Measurements from ENCODE around the gene C11orf21.
"Not testable (repeated sequence)": the region's sequence is repeated elsewhere in the genome, so short reads cannot be mapped to it uniquely, and the experiment has no call there.

Gene C11orf21

DNA sequence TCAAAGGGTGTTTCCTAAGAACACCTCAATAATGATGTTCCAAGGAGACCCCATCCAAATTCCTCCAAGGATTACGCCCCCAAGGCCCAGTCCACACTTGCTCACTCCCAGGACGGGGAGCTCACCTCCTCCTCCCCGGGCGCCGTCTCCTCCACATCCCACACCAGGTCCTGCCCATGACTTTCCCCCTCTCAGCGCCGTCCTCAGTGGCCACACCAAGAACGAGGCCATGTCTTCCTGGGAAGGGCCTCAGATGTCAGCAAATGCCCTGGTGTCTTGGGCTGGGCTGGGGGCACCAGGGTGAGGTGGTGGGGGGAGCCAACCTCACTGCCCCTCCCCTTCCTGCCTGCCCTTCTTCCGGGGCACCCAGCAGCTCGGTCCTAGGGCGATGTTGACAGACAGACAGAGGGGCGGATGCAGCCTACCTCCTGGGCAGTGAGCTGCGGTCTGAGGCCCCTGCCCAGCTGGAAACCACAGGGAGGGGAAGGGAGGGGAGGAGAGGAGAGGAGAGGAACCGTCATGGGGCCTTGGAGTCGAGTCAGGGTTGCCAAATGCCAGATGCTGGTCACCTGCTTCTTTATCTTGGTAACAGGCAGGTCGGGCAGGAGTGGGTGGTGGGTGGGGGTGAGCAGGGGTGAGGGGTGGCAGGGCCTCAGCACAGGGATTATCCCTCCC lies at the start of gene C11orf21, which contains the start of gene TSPAN32:
C11orf21 (minus strand) TSS at position 288 of the 675 bp plus-strand sequence; CDS start at position 178, 110 bp downstream.
TSPAN32 (plus strand) TSS at position 383 of the 675 bp plus-strand sequence; CDS start at position 520, 137 bp downstream.
- H3K36me3 ChIP-seq (ENCODE audit: control insufficient read depth in 1 of 2, insufficient read depth in 2 of 2, low read length in 2 of 2) = no peaks in the 10 kb centered on the region
- H3K27ac ChIP-seq (ENCODE audit: low read length) = no peak within 1 kb of the TSS
- no peaks in the 10 kb centered on the region for H3K27me3 ChIP-seq (ENCODE audit: low read depth, low read length)
- H3K4me3 ChIP-seq (ENCODE audit: low read depth in 1 of 2, low read length in 2 of 2) = peak within 1 kb of the TSS in 1 of 2 donors; percentile 38
- peaks cover 8 to 20% of the 10 kb centered on the region in 2 donors for H3K4me1 ChIP-seq (ENCODE audit: control insufficient read depth in 1 of 2, insufficient read depth in 2 of 2, low read length in 2 of 2)
- H3K9me3 ChIP-seq (ENCODE audit: control insufficient read depth in 1 of 2, low read length in 2 of 2) = no peaks in the 10 kb centered on the region

GRCh38 chr11:2348986-2349385 lies 47.3 kb upstream of the C11orf21 start:
- H3K4me3 ChIP-seq (ENCODE audit: low read depth in 1 of 2, low read length in 2 of 2) = no peak overlapping the region
- H3K36me3 ChIP-seq (ENCODE audit: control insufficient read depth in 1 of 2, insufficient read depth in 2 of 2, low read length in 2 of 2) = no peaks in the 10 kb centered on the region
- no peaks in the 10 kb centered on the region for H3K27me3 ChIP-seq (ENCODE audit: low read depth, low read length)

DNA sequence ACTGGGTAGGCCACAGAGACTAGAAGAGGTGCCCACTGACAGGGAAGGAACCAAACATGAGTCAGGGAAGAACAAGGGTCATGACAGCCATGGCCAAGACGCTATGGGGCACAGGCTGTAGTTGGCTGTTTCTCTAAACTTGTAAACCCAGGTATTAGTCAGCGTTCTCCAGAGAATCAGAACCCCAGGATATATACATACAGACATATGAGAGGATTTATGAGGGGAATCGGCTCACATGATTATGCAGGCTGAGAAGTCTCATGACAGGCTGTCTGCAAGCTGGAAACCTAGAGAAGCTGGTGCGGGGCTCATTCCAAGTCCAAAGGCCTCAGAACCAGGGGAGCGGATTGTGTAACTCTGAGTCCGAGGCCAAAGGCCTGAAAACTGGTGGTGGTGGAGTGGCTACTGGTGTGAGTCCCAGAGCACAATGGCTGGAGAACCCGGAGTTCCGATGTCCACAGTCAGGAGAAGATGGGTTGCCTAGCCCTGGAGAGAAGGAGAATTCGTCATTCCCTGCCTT lies 45.7 kb upstream of the C11orf21 start:
- Histone ChIP-seq H3K27me3 (ENCODE audit: low read depth, low read length) (no peaks in the 10 kb centered on the region), H3K36me3 (ENCODE audit: control insufficient read depth in 1 of 2, insufficient read depth in 2 of 2, low read length in 2 of 2) (no peaks in the 10 kb centered on the region), H3K9me3 (ENCODE audit: control insufficient read depth in 1 of 2, low read length in 2 of 2) (peaks cover 0 to 12% of the 10 kb centered on the region in 2 donors), H3K4me3 (ENCODE audit: low read depth in 1 of 2, low read length in 2 of 2) (no peak overlapping the region), H3K27ac (ENCODE audit: low read length) (no peak overlapping the region), H3K4me1 (ENCODE audit: control insufficient read depth in 1 of 2, insufficient read depth in 2 of 2, low read length in 2 of 2) (no peaks in the 10 kb centered on the region)

More at GRCh38 chr11:2348986-2349385, 47.3 kb upstream of the C11orf21 start:
- Histone ChIP-seq H3K9me3 (ENCODE audit: control insufficient read depth in 1 of 2, low read length in 2 of 2) (peaks cover 0 to 12% of the 10 kb centered on the region in 2 donors), H3K27ac (ENCODE audit: low read length) (no peak overlapping the region), H3K4me1 (ENCODE audit: control insufficient read depth in 1 of 2, insufficient read depth in 2 of 2, low read length in 2 of 2) (no peaks in the 10 kb centered on the region)

- peaks cover 0 to 12% of the 10 kb centered on the region in 2 donors for H3K9me3 ChIP-seq (ENCODE audit: control insufficient read depth in 1 of 2, low read length in 2 of 2)
- no peak overlapping the region for H3K4me3 ChIP-seq (ENCODE audit: low read depth in 1 of 2, low read length in 2 of 2)
- no peak overlapping the region for H3K27ac ChIP-seq (ENCODE audit: low read length)
- no peaks in the 10 kb centered on the region for H3K27me3 ChIP-seq (ENCODE audit: low read depth, low read length)
- H3K36me3 ChIP-seq (ENCODE audit: control insufficient read depth in 1 of 2, insufficient read depth in 2 of 2, low read length in 2 of 2) = no peaks in the 10 kb centered on the region
- no peaks in the 10 kb centered on the region for H3K4me1 ChIP-seq (ENCODE audit: control insufficient read depth in 1 of 2, insufficient read depth in 2 of 2, low read length in 2 of 2)
Measured at GRCh38 chr11:2346586-2347307, 45.0 kb upstream of the C11orf21 start.

- peaks cover 0 to 12% of the 10 kb centered on the region in 2 donors for H3K9me3 ChIP-seq (ENCODE audit: control insufficient read depth in 1 of 2, low read length in 2 of 2)
- H3K4me3 ChIP-seq (ENCODE audit: low read depth in 1 of 2, low read length in 2 of 2) = no peak overlapping the region
- H3K4me1 ChIP-seq (ENCODE audit: control insufficient read depth in 1 of 2, insufficient read depth in 2 of 2, low read length in 2 of 2) = no peaks in the 10 kb centered on the region
- no peaks in the 10 kb centered on the region for H3K27me3 ChIP-seq (ENCODE audit: low read depth, low read length)
- H3K27ac ChIP-seq (ENCODE audit: low read length) = no peak overlapping the region
- no peaks in the 10 kb centered on the region for H3K36me3 ChIP-seq (ENCODE audit: control insufficient read depth in 1 of 2, insufficient read depth in 2 of 2, low read length in 2 of 2)
Measured at GRCh38 chr11:2346014-2346413, 44.3 kb upstream of the C11orf21 start.

DNA sequence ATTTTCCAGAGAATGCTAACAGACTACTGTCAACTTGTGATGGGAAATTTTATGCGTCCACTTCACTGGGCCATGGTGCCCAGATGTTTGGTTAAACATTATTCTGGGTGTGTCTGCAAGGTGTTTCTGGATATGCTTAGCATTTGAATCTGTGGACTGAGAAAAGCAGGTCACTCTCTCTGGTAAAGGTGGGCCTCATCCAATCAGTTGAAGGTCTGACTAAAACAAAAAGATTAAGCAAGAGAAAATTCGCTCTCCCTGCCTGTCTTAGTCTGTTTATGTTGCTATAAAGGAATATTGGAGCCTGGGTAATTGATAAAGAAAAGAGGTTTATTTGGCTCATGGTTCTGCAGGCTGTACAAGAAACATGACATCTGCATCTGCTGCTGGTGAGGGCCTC lies 43.3 kb upstream of the C11orf21 start:
- Histone ChIP-seq H3K27me3 (ENCODE audit: low read depth, low read length) (no peaks in the 10 kb centered on the region), H3K27ac (ENCODE audit: low read length) (no peak overlapping the region), H3K9me3 (ENCODE audit: control insufficient read depth in 1 of 2, low read length in 2 of 2) (peaks cover 0 to 12% of the 10 kb centered on the region in 2 donors), H3K36me3 (ENCODE audit: control insufficient read depth in 1 of 2, insufficient read depth in 2 of 2, low read length in 2 of 2) (no peaks in the 10 kb centered on the region), H3K4me3 (ENCODE audit: low read depth in 1 of 2, low read length in 2 of 2) (no peak overlapping the region), H3K4me1 (ENCODE audit: control insufficient read depth in 1 of 2, insufficient read depth in 2 of 2, low read length in 2 of 2) (no peaks in the 10 kb centered on the region)

DNA sequence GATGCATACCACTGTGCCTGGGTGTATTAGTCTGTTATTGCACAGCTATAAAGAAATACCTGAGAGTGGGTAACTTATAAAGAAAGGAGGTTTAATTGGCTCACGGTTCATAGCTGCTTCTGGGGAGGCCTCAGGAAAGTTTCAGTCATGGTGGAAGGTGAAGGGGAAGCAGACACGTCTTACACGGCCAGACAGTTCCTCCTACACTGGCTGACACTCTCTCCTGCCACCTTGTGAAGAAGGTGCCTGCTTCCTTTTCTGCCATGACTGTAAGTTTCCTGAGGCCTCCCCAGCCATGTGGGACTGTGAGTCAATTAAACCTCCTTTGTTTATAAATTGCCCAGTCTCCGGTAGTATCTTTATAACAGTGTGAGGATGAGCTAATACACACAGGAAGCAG lies 41.8 kb upstream of the C11orf21 start:
- H3K4me1 ChIP-seq (ENCODE audit: control insufficient read depth in 1 of 2, insufficient read depth in 2 of 2, low read length in 2 of 2) = no peaks in the 10 kb centered on the region
- no peaks in the 10 kb centered on the region for H3K27me3 ChIP-seq (ENCODE audit: low read depth, low read length)
- H3K9me3 ChIP-seq (ENCODE audit: control insufficient read depth in 1 of 2, low read length in 2 of 2) = peaks cover 0 to 7% of the 10 kb centered on the region in 2 donors
- no peak overlapping the region for H3K4me3 ChIP-seq (ENCODE audit: low read depth in 1 of 2, low read length in 2 of 2)
- H3K36me3 ChIP-seq (ENCODE audit: control insufficient read depth in 1 of 2, insufficient read depth in 2 of 2, low read length in 2 of 2) = no peaks in the 10 kb centered on the region
- H3K27ac ChIP-seq (ENCODE audit: low read length) = no peak overlapping the region

GRCh38 chr11:2342981-2343380 lies 41.3 kb upstream of the C11orf21 start:
- H3K27ac ChIP-seq (ENCODE audit: low read length) = no peak overlapping the region
- H3K36me3 ChIP-seq (ENCODE audit: control insufficient read depth in 1 of 2, insufficient read depth in 2 of 2, low read length in 2 of 2) = no peaks in the 10 kb centered on the region
- no peaks in the 10 kb centered on the region for H3K4me1 ChIP-seq (ENCODE audit: control insufficient read depth in 1 of 2, insufficient read depth in 2 of 2, low read length in 2 of 2)

GRCh38 chr11:2342557-2342956 lies 40.8 kb upstream of the C11orf21 start:
- H3K27me3 ChIP-seq (ENCODE audit: low read depth, low read length) = no peaks in the 10 kb centered on the region
- H3K9me3 ChIP-seq (ENCODE audit: control insufficient read depth in 1 of 2, low read length in 2 of 2) = peaks cover 0 to 7% of the 10 kb centered on the region in 2 donors
- no peaks in the 10 kb centered on the region for H3K36me3 ChIP-seq (ENCODE audit: control insufficient read depth in 1 of 2, insufficient read depth in 2 of 2, low read length in 2 of 2)
- no peak overlapping the region for H3K27ac ChIP-seq (ENCODE audit: low read length)
- no peak overlapping the region for H3K4me3 ChIP-seq (ENCODE audit: low read depth in 1 of 2, low read length in 2 of 2)
- no peaks in the 10 kb centered on the region for H3K4me1 ChIP-seq (ENCODE audit: control insufficient read depth in 1 of 2, insufficient read depth in 2 of 2, low read length in 2 of 2)

More at GRCh38 chr11:2342981-2343380, 41.3 kb upstream of the C11orf21 start:
- H3K9me3 ChIP-seq (ENCODE audit: control insufficient read depth in 1 of 2, low read length in 2 of 2) = peaks cover 0 to 7% of the 10 kb centered on the region in 2 donors
- H3K4me3 ChIP-seq (ENCODE audit: low read depth in 1 of 2, low read length in 2 of 2) = no peak overlapping the region
- no peaks in the 10 kb centered on the region for H3K27me3 ChIP-seq (ENCODE audit: low read depth, low read length)

DNA sequence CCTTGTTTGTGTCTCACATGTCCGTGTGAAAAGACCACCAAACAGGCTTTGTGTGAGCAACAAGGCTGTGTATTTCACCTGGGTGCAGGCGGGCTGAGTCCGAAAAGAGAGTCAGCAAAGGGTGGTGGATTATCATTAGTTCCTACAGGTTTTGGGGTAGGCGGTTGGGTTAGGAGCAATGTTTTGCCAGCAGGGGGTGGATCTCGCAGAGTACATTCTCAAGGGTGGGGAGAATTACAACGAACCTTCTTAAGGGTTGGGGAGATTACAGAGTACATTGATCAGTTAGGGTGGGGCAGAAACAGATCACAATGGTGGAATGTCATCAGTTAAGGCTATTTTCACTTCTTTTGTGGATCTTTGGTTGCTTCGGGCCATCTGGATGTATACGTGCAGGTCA lies 37.0 kb upstream of the C11orf21 start:
- H3K36me3 ChIP-seq (ENCODE audit: control insufficient read depth in 1 of 2, insufficient read depth in 2 of 2, low read length in 2 of 2); H3K4me1 ChIP-seq (ENCODE audit: control insufficient read depth in 1 of 2, insufficient read depth in 2 of 2, low read length in 2 of 2); H3K27ac ChIP-seq (ENCODE audit: low read length); H3K9me3 ChIP-seq (ENCODE audit: control insufficient read depth in 1 of 2, low read length in 2 of 2); H3K27me3 ChIP-seq (ENCODE audit: low read depth, low read length); H3K4me3 ChIP-seq (ENCODE audit: low read depth in 1 of 2, low read length in 2 of 2): not testable (repeated sequence)

- H3K4me1 ChIP-seq (ENCODE audit: control insufficient read depth in 1 of 2, insufficient read depth in 2 of 2, low read length in 2 of 2); H3K27me3 ChIP-seq (ENCODE audit: low read depth, low read length); H3K4me3 ChIP-seq (ENCODE audit: low read depth in 1 of 2, low read length in 2 of 2): not testable (repeated sequence)
Measured at GRCh38 chr11:2335286-2335685, 33.6 kb upstream of the C11orf21 start.

More at GRCh38 chr11:2335286-2335685, 33.6 kb upstream of the C11orf21 start:
- H3K9me3 ChIP-seq (ENCODE audit: control insufficient read depth in 1 of 2, low read length in 2 of 2); H3K27ac ChIP-seq (ENCODE audit: low read length); H3K36me3 ChIP-seq (ENCODE audit: control insufficient read depth in 1 of 2, insufficient read depth in 2 of 2, low read length in 2 of 2): not testable (repeated sequence)

All from muscle layer of duodenum (tissue), 2 donors.